ENCODE data around the gene KIAA1191. TPM values are rescaled to one million over a fixed set of nuclear protein-coding genes. Genes with fewer than 3 reads are reported as not detected.

Gene KIAA1191
- polyA plus RNA-seq, 1 donor = 60.7 TPM

DNA sequence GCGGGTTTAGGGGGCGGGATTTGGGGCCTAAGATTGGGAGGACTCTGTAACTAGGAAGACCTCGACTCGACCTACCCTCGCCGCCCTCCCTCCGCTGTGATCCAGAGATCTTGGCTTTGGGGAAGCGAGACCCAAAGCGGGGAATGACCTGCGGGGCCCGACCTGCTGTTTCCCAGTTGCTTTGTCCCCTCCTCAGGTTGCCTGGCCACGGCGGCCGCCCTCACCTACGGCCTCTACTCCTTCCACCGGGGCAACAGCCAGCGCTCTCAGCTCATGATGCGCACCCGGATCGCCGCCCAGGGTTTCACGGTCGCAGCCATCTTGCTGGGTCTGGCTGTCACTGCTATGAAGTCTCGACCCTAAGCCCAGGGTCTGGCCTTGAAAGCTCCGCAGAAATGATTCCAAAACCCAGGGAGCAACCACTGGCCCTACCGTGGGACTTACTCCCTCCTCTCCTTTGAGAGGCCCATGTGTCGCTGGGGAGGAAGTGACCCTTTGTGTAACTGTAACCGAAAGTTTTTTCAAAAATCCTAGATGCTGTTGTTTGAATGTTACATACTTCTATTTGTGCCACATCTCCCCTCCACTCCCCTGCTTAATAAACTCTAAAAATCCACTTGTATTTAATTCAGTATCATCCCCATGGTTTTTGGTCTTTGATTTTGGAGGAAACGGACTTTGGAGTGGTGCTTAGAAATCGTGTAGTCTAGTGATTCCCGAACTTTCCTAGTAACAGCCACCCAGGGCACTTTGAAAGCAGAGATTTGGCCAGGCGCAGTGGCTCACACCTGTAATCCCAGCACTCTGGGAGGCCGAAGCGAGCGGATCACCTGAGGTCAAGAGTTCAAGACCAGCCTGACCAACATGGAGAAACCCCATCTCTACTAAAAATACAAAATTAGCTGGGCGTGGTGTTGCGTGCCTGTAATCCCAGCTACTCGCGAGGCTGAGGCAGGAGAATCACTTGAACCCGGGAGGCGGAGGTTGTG, 27.9 kb upstream of the KIAA1191 start:
- no peak for DNase-seq (ENCODE audit: low read depth)

DNA sequence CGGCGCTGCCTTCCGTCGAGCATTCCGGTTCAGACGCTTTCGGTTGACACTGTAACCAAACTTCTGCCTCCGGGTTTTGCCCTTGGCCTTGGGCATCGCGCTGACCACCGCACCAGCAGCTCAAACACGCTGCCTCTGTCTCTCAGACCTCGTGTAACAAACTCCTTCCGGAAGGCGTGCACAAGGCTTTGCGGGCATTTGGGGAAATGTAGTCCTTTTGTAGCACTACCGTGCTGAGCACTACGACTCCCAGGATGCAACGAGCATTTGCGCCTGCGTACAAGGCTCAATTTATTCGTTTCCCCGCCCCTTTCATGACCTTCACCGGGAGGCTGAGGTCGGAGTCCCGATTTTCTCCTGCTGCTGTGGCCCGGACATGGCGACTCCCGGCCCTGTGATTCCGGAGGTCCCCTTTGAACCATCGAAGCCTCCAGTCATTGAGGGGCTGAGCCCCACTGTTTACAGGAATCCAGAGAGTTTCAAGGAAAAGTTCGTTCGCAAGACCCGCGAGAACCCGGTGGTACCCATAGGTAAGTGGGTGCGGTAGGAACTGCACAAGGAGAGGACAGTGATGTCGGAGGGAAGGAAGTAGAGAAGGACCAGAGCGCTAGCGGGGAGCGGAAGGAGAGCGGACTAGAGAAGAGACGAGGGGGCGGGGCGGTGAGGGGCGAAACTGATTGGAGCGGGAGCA, 27.0 kb upstream of the KIAA1191 start, which contains the start of the genes HIGD2A and NOP16:
TSS of gene HIGD2A (plus strand) at position 308 of the 691 bp plus-strand sequence. CDS start at position 377, 69 bp downstream.
TSS of gene NOP16 (minus strand) at position 155 of the 691 bp plus-strand sequence. CDS start at position 96, 59 bp downstream.
- peak; percentile 99 for DNase-seq (ENCODE audit: low read depth)

DNA sequence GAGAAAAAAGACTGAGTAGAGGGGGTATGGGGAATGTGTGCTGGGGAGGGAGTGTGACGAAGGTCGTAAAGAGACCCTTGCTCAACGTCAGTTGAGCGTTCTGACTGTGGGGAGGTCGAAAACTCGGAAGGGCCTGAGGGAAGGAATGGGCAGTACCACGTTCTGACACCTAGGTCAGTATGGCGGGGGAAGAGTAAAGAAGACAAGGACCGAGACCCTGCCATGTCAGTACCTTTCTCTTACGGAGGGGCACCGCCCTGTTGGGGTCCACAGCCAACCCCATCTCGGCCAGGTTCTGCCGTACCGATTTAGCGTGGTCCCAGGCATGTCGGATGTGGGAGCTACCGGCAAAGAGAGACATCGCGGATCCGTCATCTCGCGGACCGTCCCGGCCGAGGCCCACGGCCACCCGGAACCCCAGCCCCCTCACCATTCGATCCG, 26.5 kb upstream of the KIAA1191 start:
- no peak for DNase-seq (ENCODE audit: low read depth)

DNA sequence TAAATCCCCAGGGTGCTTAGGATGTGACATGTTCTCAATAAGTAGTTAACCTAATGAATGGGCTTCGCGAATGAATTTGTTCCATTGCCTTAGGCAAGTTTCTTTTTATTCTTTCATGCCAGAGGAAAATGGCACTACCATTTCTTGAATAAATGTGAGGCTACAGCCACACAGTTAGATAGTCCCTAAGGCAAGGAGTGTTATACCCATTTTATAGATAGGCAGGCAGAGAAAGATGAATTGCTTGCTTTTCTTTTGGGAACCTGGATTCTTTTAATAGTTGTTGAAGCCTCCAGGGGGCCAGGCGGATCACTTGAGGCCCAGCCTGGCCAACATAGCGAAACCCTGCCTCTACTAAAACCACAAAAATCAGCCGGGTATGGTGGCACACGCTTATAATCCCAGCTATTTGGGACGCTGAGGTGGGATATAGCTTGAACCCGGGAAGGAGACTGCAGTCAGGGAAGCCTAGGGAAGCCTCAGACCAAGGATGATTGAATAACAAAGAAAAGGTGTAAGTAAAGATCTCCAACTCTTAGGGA, 25.9 kb upstream of the KIAA1191 start:
- DNase-seq (ENCODE audit: low read depth) = no peak

DNA sequence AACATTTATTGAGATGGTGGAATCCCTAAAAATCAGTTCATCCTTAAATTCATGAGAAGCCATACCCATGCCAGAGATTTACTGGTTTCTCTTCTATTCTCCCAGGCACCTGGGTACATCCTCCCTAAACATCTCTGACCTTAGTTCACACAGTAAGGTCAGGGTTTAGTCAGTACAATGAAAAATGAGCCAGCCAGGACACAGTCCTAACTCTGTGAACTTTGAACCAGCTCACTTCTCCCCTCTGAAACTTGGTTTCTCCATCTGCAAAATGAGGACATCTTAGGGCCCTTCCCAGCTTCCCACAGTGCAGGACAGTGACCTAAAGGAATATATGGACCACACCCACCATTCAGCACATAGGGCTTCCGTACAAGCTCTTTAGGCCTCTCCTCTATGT, 24.9 kb upstream of the KIAA1191 start:
- no peak for DNase-seq (ENCODE audit: low read depth)

DNA sequence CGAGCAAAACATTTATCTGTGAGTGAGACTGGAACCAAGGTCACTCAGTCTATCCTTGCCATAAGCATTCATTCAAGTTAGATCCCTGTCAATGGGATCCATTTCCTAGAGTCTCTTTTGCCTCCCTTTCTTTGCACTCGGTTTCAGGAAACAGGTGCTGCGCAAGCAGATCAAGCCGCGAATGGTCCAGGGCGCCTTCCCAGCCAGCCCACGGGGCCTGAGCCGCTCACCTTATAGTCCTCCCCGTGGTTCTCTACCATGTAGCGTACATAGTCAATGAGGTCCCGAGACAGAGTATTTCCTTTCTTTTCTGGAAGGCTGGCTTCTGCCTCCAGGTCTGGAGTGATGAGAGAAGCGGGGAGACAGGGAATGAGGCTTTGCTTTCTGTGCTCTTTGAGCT, 23.4 kb upstream of the KIAA1191 start:
- DNase-seq (ENCODE audit: low read depth) = no peak

DNA sequence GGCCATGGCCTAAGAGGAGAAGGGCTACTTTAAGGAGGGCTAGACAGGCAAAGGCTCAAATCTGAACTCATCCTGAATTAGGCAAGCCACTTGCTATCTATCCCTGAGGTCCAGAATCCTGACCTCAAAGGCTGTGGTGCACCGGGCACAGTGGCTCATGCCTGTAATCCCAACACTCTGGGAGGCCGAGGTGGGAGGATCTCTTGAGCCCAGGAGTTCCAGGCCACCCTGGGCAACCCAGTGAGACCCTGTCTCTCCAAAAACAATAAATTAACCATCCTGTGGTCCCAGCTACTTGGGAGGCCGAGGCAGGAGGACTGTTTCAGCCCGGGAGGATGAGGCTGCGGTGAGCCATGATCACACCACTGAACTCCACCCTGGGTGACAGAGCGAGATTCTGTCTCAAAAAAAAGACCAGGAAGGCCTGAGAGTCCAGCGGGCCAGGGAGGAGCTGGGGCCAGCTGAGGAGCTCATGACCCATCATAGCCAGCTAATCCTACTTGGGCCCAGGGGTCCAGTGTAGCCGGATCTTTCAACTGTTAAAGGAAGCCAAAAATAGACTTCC, 22.9 kb upstream of the KIAA1191 start:
- no peak for DNase-seq (ENCODE audit: low read depth)

DNA sequence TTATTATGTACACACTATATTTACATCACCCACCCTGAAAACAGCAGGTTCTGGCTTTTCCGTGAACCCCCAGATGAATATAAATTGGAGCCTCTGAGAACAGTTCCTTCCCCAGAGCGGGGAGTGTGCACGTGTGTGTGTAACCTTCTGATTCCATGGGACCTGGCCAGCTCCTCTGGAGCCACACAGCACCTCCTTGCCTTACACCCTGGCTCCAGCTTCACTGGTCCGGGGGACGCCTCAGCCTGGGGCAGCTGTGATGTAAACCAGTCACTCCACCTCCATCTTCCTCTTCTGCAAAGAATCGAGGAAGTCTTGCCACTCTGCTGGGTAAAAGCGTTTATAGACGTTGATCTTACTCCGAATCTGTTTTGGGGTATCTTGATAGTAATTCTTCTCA, 22.4 kb upstream of the KIAA1191 start:
- no peak for DNase-seq (ENCODE audit: low read depth)

DNA sequence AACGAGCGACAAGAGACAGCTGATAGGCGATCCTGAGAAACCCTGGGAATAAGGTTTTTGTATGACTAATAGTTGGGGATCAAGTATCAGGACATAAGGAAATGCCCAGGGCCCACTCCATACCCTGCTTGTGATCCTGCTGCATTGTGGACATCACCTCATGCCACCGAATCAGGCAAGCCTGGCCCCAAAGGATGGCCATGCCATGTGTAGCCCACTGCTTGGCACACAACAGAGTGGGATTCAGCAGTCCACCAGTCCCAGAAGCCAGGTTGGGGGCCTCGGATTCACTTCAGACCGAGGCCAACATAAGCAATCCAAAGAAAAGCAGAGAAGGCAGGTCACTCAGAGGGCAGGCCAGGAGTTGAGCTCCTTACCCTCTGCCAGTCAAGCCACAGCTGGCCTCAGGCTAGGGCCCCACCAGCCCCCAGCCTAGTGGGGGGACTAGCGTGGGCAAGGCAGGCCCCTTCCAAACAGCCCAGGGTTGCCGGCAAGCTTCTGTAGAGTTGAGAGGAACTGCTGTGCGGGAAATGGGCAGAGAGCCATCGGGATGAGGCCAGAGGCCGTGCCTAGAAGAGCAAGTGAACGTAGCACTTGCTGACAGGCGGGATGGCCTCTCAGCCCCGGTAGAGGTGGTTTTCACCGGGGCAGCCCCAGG, 21.8 kb upstream of the KIAA1191 start:
- DNase-seq (ENCODE audit: low read depth) = no peak

DNA sequence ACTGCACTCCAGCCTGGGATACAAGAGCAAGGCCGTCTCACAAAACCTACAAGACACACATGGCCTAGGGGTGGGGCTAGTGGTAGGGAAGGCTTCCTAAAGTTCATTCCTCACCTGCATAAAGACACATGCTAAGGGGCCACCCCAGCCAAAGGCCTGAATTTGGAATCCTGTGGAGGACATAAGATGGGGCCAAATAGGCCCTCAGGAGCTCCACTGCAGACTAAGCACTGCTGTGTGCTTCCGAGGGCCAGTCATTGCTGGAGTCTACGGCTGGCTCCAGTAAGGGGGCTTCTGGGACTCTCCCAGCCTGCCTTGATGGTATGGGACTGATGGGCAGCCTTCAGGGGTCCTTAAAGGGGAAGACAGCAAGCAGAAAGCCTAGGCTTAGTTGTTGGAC, 21.2 kb upstream of the KIAA1191 start:
- no peak for DNase-seq (ENCODE audit: low read depth)

DNA sequence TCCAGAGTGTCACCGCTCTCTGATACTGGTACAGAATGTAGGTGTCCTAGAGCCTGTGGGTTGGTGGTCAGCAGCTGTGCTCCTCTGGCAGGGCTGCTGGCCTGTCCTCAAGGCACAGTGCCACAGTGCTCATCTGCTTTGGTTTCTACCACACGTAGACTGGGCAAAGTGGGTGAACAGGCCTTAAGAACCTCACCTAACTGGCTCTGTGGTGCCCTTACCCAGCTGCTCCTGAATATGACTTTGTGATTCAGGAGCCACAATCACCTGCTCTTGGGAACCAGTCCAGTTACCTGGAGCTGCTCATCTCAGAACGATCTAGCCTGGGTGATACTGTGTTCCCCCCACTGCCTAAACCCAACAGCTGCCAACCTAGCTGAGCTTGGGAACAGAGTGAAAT, 20.4 kb upstream of the KIAA1191 start:
- no peak for DNase-seq (ENCODE audit: low read depth)

DNA sequence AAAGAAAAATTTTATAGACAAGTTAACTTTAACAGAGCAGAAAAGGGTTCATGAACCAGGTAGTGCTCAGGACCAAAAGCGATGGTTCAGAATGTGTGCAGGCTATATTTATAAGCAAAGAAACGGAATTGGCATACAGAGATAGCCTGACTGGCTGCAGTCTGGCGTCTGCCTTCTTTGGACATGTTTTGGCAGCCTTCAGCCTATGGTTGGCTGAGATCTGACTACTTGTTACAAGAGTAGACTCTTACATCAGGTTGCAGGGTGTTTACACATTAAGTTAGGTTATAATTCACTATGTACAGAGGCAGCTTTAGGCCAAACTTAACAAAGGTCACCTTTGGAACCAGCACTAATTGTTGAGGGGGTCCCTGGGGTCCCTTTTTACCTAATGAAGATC, 19.9 kb upstream of the KIAA1191 start:
- DNase-seq (ENCODE audit: low read depth) = no peak

DNA sequence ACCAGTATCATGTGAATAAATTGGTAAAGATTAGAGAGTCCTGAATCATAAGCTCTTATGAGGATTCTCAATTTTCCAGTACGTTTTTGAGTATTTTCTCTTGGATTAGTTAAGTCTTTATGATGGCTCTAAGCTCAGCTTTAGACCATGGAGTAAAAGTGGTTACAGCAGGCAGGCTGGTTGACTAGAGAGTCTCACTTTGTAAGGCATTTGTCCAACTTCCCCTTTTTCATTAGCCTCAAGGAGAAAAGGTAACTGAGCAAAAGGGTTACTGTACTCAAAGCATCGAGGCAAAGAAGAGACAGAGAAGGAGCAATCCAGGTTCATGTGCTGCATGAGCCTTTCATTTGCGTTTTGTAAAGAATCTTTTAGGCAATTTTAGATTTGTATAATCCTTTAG, 18.3 kb upstream of the KIAA1191 start:
- DNase-seq (ENCODE audit: low read depth) = no peak

DNA sequence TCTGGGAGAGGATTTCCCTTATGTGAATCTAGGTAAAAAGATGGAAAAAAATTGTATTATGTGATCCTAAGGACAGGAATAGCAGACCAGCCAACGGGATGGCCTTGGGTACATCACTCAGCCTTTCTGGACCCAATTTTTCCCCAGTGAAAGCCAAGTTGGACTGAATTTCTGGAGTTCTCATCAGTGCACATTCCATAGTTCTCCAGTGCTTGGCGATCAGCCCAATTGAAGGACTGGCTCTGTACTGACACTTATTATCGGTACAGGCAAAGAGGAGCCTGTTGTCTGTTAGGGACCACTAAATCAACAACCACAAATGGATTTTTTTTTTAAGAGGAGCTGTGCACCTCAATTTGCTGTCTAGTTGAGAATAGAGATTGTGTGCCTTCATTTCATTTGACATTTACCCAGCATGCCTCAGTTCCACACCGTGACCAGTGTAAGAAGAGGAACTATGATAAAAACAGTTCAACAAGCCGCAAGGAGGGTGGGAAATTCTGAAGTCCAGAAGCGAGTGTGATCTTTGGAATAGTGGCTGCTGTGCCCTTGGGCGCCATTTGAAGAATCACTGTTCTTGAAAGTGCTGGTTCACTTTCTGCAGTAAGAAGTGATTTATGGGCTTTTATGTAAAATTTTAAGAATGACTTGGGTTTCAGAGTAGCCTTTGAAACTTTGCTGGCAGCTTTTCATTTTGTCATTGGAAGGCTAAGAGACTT, 11.7 kb upstream of the KIAA1191 start:
- DNase-seq (ENCODE audit: low read depth) = no peak

DNA sequence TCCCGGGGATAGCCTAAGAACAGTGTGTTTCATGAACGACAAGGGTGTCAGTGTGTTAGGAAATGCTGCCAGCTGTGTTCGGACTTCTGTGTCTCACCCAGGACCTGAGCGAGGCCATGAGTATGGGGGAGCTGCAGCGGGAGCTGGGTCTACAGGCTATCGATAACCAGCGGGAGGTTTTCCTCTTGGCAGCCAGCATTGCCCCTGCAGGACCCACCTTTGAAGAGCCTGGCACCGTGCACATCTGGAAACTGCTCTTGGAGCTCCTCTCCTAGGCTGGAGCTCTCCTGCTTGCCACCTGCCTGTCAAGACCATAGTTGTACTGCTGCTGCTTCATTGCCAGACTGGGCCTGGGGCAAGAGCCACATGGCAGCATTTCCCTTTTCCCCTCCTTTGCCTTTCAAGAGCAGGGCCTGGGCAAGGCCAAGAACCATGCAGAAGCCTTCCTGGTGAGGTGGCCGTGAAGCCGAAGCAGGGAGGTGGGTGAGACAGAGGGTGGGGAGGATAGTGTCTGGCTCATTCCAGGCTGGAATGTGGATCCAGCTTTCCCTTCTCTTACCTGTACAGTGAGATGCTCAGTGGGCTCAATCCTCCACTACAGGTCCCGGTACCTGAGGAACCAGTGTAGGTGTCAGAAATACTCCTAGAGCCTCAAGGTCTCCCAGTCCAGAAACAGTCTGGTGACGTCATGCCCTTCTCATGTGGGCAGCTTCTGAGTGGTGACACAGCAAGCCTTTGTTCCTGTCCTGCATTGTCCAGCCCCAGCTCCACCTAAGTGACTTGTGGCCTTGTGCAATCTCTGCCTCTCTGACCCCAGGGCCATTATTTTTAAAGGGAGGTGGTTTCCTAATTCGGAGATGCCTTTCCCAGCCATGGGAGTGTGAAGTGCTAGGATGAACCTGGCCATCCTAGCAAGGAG, 10.3 kb upstream of the KIAA1191 start:
- DNase-seq (ENCODE audit: low read depth) = no peak

DNA sequence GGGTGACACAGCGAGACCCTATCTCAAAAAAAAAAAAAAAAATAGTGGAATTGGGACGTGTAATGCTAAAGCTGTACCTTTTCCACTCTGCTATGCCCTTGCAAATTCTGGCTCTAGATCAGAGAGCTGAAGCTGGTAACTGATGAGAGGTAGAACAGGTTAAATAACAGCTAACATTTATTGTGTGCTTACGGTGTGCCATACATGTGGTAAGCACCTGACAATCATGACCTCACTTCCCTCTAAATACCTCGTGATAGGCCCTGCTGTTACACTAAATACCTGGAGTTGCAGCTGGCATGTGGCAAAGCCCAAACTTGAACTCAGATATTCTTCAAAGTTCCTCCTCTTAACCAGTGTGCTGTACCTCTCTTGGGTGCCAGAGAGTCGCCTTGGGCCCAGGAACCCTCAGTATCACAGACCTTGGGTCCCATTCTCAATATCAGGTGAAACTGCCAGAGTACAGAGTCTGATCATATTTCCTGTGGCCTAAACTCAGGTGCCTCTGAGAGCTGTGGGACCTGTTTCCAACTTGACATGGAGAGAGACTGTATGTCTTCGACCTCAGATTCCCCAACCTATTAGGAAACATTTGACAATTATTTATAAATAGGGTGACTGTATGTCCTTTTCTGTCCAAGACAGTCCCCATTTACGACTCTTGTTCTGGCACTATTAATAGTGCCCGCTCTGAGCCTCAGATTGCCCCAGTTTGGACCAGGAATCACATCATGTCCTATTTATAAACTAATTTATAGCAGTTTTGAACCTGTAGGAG, 8.6 kb upstream of the KIAA1191 start:
- DNase-seq (ENCODE audit: low read depth) = no peak

DNA sequence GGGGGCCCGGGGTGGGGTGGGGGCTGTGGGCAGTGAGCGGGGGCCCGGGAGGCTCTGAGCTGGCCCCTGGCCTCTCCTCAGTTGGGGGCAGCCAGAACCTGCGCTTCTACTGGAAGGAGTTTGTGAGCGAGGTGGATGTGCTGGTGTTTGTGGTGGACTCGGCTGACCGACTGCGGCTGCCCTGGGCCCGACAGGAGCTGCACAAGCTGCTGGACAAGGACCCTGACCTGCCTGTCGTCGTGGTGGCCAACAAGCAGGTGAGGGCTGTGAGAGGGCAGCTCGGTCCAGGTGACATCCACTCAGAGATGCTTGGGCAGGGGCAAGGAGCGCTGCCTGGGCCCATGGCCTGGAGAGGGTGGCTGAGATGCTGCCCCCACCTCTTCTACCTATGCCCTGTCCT, 7.2 kb upstream of the KIAA1191 start:
- no peak for DNase-seq (ENCODE audit: low read depth)

DNA sequence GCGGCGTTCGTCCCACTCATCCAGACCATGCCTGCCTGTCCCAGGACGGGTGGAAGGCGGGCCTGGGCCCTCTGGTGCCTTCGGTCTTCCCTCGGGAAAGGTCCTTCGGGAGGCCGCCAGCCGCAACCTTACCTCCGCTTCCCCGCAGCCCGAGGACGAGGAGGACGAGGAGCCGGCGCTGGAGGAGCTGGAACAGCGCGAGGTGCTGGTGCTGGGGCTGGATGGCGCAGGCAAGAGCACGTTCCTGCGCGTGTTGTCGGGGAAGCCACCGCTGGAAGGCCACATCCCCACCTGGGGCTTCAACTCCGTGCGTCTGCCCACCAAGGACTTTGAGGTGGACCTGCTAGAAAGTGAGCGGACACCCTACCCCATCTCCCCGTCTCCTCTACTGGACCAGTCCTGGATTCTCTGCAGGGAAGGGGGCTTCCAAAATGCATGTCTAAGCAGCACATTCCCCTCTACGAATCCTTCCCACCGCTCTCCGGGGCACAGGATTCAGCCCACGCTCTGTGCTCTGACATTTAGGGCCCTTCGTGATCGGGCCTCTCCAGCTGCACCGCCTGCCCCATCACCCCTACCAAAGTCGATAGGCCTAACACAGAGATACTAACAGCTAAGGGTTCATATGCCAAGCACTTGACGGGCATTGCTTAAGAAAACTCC, 4.8 kb upstream of the KIAA1191 start:
- DNase-seq (ENCODE audit: low read depth) = no peak
